Cerebellar cortex (tissue), 1 donor: ENCODE data around the gene PTPRD.
A peak's percentile ranks its signal among the peaks of the same experiment; 100 is the strongest.

Experiments
- DNase-seq: peaks from one replicate; pipeline ENCODE4 v3.0.0-alpha.2; 2015; ENCODE audit warnings: low spot score

Gene PTPRD

GRCh38 chr9:8266861-8267260 lies 2345.9 kb downstream of the PTPRD start:
- peak; percentile 97 for DNase-seq

GRCh38 chr9:8265281-8265680 lies 2347.5 kb downstream of the PTPRD start:
- no peak for DNase-seq
